NCI-H2081 (cell line): Measurements from ENCODE around the gene KIR3DL3.
"Not testable (repeated sequence)": the region's sequence is repeated elsewhere in the genome, so short reads cannot be mapped to it uniquely, and the experiment has no call there.

Experiments used
- DNase-seq, 2 experiments: peaks; one replicate each; lab custom pipeline; 2025; lab: John Stamatoyannopoulos, UW

Gene KIR3DL3

GRCh38 chr19:54731191-54731590, 6.9 kb downstream of the KIR3DL3 start:
- no peak for DNase-seq

GRCh38 chr19:54738306-54738705, 14.1 kb downstream of the KIR3DL3 start, which contains the start of gene KIR2DL3:
TSS of gene KIR2DL3 (plus strand) at chr19:54738513. CDS start at chr19:54738546, 33 bp downstream.
- DNase-seq: not testable (repeated sequence)

- no peak for DNase-seq
Measured at GRCh38 chr19:54738715-54739114, 14.5 kb downstream of the KIR3DL3 start.

GRCh38 chr19:54739587-54740497, 15.6 kb downstream of the KIR3DL3 start:
- no peak for DNase-seq

- not testable (repeated sequence) for DNase-seq
Measured at GRCh38 chr19:54741950-54742349, 17.7 kb downstream of the KIR3DL3 start.

- DNase-seq: not testable (repeated sequence)
Measured at GRCh38 chr19:54744080-54744479, 19.8 kb downstream of the KIR3DL3 start.

- not testable (repeated sequence) for DNase-seq
Measured at GRCh38 chr19:54747614-54748322, 23.5 kb downstream of the KIR3DL3 start.

- DNase-seq: not testable (repeated sequence)
Measured at GRCh38 chr19:54750276-54750675, 26.0 kb downstream of the KIR3DL3 start.

GRCh38 chr19:54756204-54757110, 32.2 kb downstream of the KIR3DL3 start:
- DNase-seq: not testable (repeated sequence)

GRCh38 chr19:54758577-54758976, 34.3 kb downstream of the KIR3DL3 start:
- DNase-seq: not testable (repeated sequence)

- DNase-seq: not testable (repeated sequence)
Measured at GRCh38 chr19:54764219-54764618, 40.0 kb downstream of the KIR3DL3 start.

- DNase-seq: not testable (repeated sequence)
Measured at GRCh38 chr19:54766464-54766863, 42.2 kb downstream of the KIR3DL3 start.

GRCh38 chr19:54769646-54770045, 45.4 kb downstream of the KIR3DL3 start, which contains the start of gene KIR2DL1:
TSS of gene KIR2DL1 (plus strand) at chr19:54769793. CDS start at chr19:54769851, 58 bp downstream.
- DNase-seq: not testable (repeated sequence)

- not testable (repeated sequence) for DNase-seq
Measured at GRCh38 chr19:54770511-54770910, 46.3 kb downstream of the KIR3DL3 start.

- not testable (repeated sequence) for DNase-seq
Measured at GRCh38 chr19:54771018-54771960, 47.0 kb downstream of the KIR3DL3 start.

- DNase-seq: not testable (repeated sequence)
Measured at GRCh38 chr19:54772666-54773065, 48.4 kb downstream of the KIR3DL3 start.

GRCh38 chr19:54775095-54775815, 51.0 kb downstream of the KIR3DL3 start:
- not testable (repeated sequence) for DNase-seq

GRCh38 chr19:54775830-54776229, 51.6 kb downstream of the KIR3DL3 start:
- not testable (repeated sequence) for DNase-seq

- not testable (repeated sequence) for DNase-seq
Measured at GRCh38 chr19:54777851-54778250, 53.6 kb downstream of the KIR3DL3 start.

- DNase-seq: not testable (repeated sequence)
Measured at GRCh38 chr19:54778896-54779295, 54.7 kb downstream of the KIR3DL3 start.
